Fibroblast of the aortic adventitia (primary cell): ENCODE data around the gene SH2D6. TPM values are rescaled to one million over a fixed set of nuclear protein-coding genes. Genes with fewer than 3 reads are reported as not detected.
"Not testable (repeated sequence)": the region's sequence is repeated elsewhere in the genome, so short reads cannot be mapped to it uniquely, and the experiment has no call there.

Source experiments
- DNase-seq: peaks from one replicate; pipeline ENCODE4 v3.0.0-alpha.2; 2010; ENCODE audit warnings: low read depth
- H3K4me3 ChIP-seq: 2 replicates; pipeline ENCODE4 v1.5.1; 2011; ENCODE audit warnings: low read depth, mild to moderate bottlenecking, control low read depth, low read length, moderate library complexity
- total RNA-seq: library from RNA; depleted of rRNA; stranded (reverse); fragments of >200 nt; gene quantifications from 2 replicates; pipeline ENCODE4 v1.2.3, GENCODE V29; 2012; ENCODE audit warnings: low replicate concordance
- TF ChIP-seq, protein P1 (sequence below): IDR thresholded peaks from 2 replicates; pipeline ENCODE4 v1.5.1; 2011; ENCODE audit warnings: mild to moderate bottlenecking, low read length, control low read depth, inconsistent platforms; ENCODE audit not compliant: insufficient read depth

The SH2D6 gene
- total RNA-seq, 1 donor = 0.27 TPM

GRCh38 chr2:85436836-85437487, 18.4 kb downstream of the SH2D6 start:
- H3K4me3 ChIP-seq = no peak overlapping the region
- TF ChIP-seq, protein P1, sequence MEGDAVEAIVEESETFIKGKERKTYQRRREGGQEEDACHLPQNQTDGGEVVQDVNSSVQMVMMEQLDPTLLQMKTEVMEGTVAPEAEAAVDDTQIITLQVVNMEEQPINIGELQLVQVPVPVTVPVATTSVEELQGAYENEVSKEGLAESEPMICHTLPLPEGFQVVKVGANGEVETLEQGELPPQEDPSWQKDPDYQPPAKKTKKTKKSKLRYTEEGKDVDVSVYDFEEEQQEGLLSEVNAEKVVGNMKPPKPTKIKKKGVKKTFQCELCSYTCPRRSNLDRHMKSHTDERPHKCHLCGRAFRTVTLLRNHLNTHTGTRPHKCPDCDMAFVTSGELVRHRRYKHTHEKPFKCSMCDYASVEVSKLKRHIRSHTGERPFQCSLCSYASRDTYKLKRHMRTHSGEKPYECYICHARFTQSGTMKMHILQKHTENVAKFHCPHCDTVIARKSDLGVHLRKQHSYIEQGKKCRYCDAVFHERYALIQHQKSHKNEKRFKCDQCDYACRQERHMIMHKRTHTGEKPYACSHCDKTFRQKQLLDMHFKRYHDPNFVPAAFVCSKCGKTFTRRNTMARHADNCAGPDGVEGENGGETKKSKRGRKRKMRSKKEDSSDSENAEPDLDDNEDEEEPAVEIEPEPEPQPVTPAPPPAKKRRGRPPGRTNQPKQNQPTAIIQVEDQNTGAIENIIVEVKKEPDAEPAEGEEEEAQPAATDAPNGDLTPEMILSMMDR = no peak
- no peak for DNase-seq

DNA sequence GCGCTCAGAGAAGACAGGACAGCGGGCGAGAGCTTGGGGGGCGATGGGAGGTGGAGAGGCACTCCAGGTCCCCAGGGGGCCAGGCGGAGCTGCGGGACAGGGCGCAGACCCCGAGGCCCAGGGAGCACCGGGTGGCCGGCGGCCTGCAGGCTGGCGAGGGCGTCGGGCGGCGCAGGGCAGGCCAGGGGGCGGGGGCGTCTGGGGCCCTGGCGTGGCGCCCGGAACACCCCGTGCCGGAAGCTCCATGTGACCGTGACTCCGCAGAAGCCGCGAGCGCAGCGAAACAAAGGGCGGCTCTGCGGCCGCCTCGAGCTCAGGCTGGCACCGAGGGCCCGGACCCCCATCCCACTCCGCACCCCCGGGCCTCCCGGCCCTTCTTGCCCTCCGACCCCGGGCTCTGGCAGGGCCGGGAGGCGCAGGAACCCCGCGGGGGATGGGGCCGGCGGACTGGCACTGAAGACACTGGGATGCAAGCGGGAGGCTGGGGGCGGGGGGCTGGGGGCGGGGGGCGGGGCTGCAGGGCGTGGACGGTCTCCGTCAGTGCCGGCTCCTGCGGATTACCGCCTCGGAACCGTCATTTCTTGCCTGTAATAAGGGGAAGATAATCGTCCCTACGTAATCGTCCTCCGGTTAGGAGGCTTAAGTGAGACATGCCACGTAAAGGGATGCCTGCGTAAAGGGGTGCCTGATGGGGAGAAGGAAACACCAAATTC, 19.1 kb downstream of the SH2D6 start:
- DNase-seq = peak; percentile 82
- TF ChIP-seq, protein P1 = no peak
- H3K4me3 ChIP-seq = peak overlapping the region; percentile 35

GRCh38 chr2:85438201-85439024, 19.9 kb downstream of the SH2D6 start:
- TF ChIP-seq, protein P1 = no peak
- H3K4me3 ChIP-seq = peak overlapping the region; percentile 4
- DNase-seq = no peak

DNA sequence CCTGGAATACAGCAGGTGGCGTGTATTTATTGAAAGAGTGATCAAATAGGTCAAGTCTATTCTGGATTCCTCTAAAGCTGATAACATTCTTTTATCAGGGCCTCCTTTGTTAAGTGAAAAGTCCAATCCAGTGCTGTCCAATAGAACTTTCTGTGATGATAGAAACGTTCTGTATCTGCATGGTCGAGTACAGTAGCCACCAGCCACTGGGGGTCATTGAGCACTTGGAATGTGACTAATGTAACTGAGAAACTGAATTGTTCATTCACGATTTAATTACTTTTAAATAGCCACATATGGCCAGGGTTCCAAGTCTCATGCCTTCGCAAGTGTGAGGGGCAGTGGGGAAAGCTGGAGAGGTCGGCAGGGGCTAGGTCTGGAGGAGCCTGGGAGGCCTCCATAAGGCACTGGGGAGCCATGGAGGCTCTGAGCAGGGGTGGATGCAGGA, 20.5 kb downstream of the SH2D6 start:
- no peak for DNase-seq
- TF ChIP-seq, protein P1 = no peak
- H3K4me3 ChIP-seq = no peak overlapping the region

- DNase-seq = not testable (repeated sequence)
These were observed 21.1 kb downstream of the SH2D6 start for GRCh38 chr2:85439569-85439968.

DNA sequence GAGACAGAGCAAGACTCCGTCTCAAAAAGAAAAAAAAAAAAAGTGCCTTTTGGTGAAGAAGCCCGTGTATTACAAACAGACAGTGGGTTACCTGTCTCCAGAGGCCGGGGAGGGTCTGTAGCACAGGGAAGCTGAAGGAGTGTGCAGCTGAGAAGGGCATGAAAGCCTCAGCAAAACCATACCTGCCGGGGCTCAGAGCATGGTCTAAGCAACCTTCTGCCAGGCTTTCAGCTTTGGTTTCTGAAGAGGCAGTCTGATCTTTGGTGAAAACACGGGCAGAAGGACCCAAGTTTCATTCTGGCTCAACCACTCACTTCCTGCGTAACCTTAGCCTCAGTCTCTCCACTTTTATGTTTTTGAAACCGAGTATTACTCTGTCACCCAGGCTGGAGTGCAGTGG, 21.5 kb downstream of the SH2D6 start:
- no peak overlapping the region for H3K4me3 ChIP-seq
- no peak for DNase-seq
- TF ChIP-seq, protein P1 = no peak

More at GRCh38 chr2:85439569-85439968, 21.1 kb downstream of the SH2D6 start:
- H3K4me3 ChIP-seq = not testable (repeated sequence)

DNA sequence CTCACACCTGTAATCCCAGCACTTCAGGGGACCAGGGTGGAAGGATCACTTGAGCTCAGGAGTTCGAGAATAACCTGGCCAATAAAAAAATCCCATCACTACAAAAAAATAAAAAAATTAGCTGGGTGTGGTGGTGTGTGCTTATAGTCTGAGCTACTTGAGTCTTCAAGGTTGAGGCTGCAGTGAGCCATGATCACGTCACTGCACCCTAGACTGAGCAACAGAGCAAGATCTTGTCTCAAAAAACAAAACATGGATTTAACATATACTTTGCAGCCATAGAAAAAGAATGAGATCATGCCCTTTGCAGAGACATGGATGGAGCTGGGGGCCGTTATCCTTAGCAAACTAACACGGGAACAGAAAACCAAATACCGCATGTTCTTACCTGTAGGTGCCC, 22.2 kb downstream of the SH2D6 start:
- no peak overlapping the region for H3K4me3 ChIP-seq
- TF ChIP-seq, protein P1 = no peak
- DNase-seq = no peak
